ENCODE results near the gene MRFAP1. TPM values are rescaled to one million over a fixed set of nuclear protein-coding genes. Genes with fewer than 3 reads are reported as not detected.

MRFAP1 gene
- total RNA-seq, 2 donors from 2014 or later, result 214 to 274 TPM

GRCh38 chr4:6682862-6683590, 42.5 kb downstream of the MRFAP1 start:
- intact Hi-C loops (cut with DNase I), result no loop called here
- Histone ChIP-seq H3K9ac (ENCODE audit: low read depth in 2 of 2, low read length in 2 of 2) (no peak overlapping the region), H3K4me1 (no peaks in the 10 kb centered on the region), H3K27ac (no peak overlapping the region), H3K9me3 (no peaks in the 10 kb centered on the region), H3K27me3 (no peaks in the 10 kb centered on the region), H3K4me3 (no peak overlapping the region), H3K36me3 (no peaks in the 10 kb centered on the region)
- DNase-seq, result no peak
- no peak for TF ChIP-seq CTCF (IDR thresholded peaks at IDR 0.05)

DNA sequence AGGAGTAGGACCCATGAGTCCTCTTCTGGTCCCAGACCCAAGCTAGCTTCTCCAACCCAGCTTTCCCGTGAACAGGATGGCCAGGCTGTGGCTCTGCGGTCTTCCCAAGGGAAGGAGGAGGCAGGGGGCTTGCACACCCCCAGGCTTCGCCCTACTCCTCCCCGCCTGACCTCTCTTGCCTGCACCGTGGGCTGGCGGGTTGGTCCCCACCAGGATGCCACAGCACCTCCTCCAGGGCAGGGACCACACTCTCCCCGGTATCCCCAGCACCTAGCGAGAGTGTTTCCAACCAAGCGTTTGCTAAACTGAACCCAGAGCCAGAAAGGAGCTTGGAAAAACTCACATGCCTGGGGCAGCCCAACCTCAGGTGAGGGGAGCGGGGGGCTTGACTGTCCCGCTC, 44.2 kb downstream of the MRFAP1 start:
- Histone ChIP-seq H3K9me3 (no peaks in the 10 kb centered on the region), H3K27ac (no peak overlapping the region), H3K4me3 (no peak overlapping the region), H3K27me3 (no peaks in the 10 kb centered on the region), H3K9ac (ENCODE audit: low read depth in 2 of 2, low read length in 2 of 2) (no peak overlapping the region), H3K36me3 (no peaks in the 10 kb centered on the region), H3K4me1 (peaks cover 3% of the 10 kb centered on the region)
- DNase-seq, result no peak
- TF ChIP-seq CTCF (IDR thresholded peaks at IDR 0.05), result no peak
- intact Hi-C loops (cut with DNase I), result no loop called here

DNA sequence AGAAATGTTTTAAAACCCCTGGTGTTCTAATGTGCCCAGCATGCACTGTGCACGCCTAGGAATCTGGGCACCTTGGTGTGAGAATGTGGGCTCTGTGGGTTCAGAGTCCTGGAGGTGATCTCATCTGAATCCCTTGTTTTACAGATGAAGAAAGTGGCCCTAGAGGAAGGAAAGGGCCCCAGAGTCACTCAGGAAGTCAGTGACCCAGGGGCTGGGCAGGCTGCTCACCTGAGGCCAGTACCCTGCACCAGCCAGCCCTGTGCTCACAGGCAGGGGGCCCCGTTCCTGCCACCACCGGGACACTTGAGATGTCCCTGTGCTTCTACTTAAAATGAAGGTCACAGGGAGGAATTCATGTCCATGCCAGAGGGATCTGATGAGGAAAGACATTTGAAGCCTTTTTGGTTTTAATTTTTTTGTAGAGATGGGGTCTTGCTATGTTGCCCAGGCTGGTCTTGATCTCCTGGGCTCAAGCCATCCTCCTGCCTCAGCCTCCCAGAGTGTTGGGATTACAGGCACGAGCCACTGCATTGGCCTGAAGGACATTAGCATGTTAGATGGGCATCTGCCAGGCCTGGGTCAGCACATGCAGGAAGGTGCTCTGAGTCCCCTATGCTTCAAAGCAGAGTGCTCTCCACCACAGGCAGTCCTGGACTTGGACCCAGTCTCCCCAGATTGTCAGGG, 45.8 kb downstream of the MRFAP1 start:
- Histone ChIP-seq H3K4me1 (peaks cover 3% of the 10 kb centered on the region), H3K36me3 (no peaks in the 10 kb centered on the region), H3K4me3 (no peak overlapping the region), H3K27ac (no peak overlapping the region), H3K9ac (ENCODE audit: low read depth in 2 of 2, low read length in 2 of 2) (no peak overlapping the region), H3K27me3 (no peaks in the 10 kb centered on the region), H3K9me3 (no peaks in the 10 kb centered on the region)
- no peak for DNase-seq
- TF ChIP-seq CTCF (IDR thresholded peaks at IDR 0.05), result no peak
- intact Hi-C loops (cut with DNase I), result no loop called here

GRCh38 chr4:6687947-6688878, 47.7 kb downstream of the MRFAP1 start:
- Histone ChIP-seq H3K9ac (ENCODE audit: low read depth in 2 of 2, low read length in 2 of 2) (peak overlapping the region in 1 of 2 donors; percentile 21), H3K9me3 (no peaks in the 10 kb centered on the region), H3K36me3 (no peaks in the 10 kb centered on the region), H3K27ac (no peak overlapping the region), H3K4me3 (no peak overlapping the region), H3K27me3 (no peaks in the 10 kb centered on the region), H3K4me1 (peaks cover 3% of the 10 kb centered on the region)
- TF ChIP-seq CTCF (IDR thresholded peaks at IDR 0.05), result no peak
- intact Hi-C loops (cut with DNase I), result no loop called here
- DNase-seq, result no peak

- peak overlapping the region; percentile 51 for H3K27ac ChIP-seq
- H3K27me3 ChIP-seq, result no peaks in the 10 kb centered on the region
- peaks cover 3% of the 10 kb centered on the region for H3K4me1 ChIP-seq
- H3K9me3 ChIP-seq, result no peaks in the 10 kb centered on the region
- DNase-seq, result peak; percentile 78
- H3K9ac ChIP-seq (ENCODE audit: low read depth in 2 of 2, low read length in 2 of 2), result peak overlapping the region in 1 of 2 donors; percentile 21
- intact Hi-C loops (cut with DNase I), result no loop called here
- no peak for TF ChIP-seq CTCF (IDR thresholded peaks at IDR 0.05)
- H3K4me3 ChIP-seq, result no peak overlapping the region
- H3K36me3 ChIP-seq, result no peaks in the 10 kb centered on the region
Observed at GRCh38 chr4:6688879-6689505, 48.5 kb downstream of the MRFAP1 start.

Data from colonic mucosa (tissue), 4 donors.